GM23248 (cell line): Measurements from ENCODE around the gene CAMTA1. TPM values are rescaled to one million over a fixed set of nuclear protein-coding genes. Genes with fewer than 3 reads are reported as not detected.

Experiments used
- DNase-seq: peaks from one replicate; pipeline ENCODE4 v3.0.0-alpha.2; 2015
- H2AFZ ChIP-seq: fragments of 200-600 bp; sonication (generic); 2 replicates; pipeline ENCODE4 v1.6.1; 2016; ENCODE audit warnings: antibody characterized with exemption
- H3F3A ChIP-seq: fragments of 200-600 bp; sonication (generic); 2 replicates; pipeline ENCODE4 v1.6.1; 2016; ENCODE audit warnings: mild to moderate bottlenecking, antibody characterized with exemption, mixed run types; ENCODE audit not compliant: insufficient read depth
- H3K27ac ChIP-seq: fragments of 200-600 bp; sonication (generic); 2 replicates; pipeline ENCODE4 v1.5.1; 2016; ENCODE audit warnings: mild to moderate bottlenecking
- H3K27me3 ChIP-seq: fragments of 200-600 bp; sonication (generic); replicated peaks from 2 replicates; pipeline ENCODE4 v1.6.1; 2016; ENCODE audit warnings: mild to moderate bottlenecking; ENCODE audit not compliant: insufficient read depth
- H3K36me3 ChIP-seq: fragments of 200-600 bp; sonication (generic); 2 replicates; pipeline ENCODE4 v1.6.1; 2016; ENCODE audit warnings: low read depth, mild to moderate bottlenecking
- H3K4me1 ChIP-seq: fragments of 200-600 bp; sonication (generic); 2 replicates; pipeline ENCODE4 v1.6.1; 2016; ENCODE audit warnings: mild to moderate bottlenecking; ENCODE audit not compliant: insufficient read depth
- H3K4me2 ChIP-seq: fragments of 200-600 bp; sonication (generic); one replicate; pipeline ENCODE4 v1.6.1; 2016; ENCODE audit warnings: mild to moderate bottlenecking; ENCODE audit not compliant: unreplicated experiment
- H3K4me3 ChIP-seq: fragments of 200-600 bp; sonication (generic); 2 replicates; pipeline ENCODE4 v1.5.1; 2016; ENCODE audit warnings: mild to moderate bottlenecking
- H3K79me2 ChIP-seq: fragments of 200-600 bp; sonication (generic); 2 replicates; pipeline ENCODE4 v1.6.1; 2016; ENCODE audit warnings: mild to moderate bottlenecking; ENCODE audit not compliant: insufficient read depth
- H3K9ac ChIP-seq: fragments of 200-600 bp; sonication (generic); 2 replicates; pipeline ENCODE4 v1.6.1; 2016; ENCODE audit warnings: mild to moderate bottlenecking
- H3K9me2 ChIP-seq: fragments of 200-600 bp; sonication (generic); 2 replicates; pipeline ENCODE4 v1.6.1; 2016; ENCODE audit warnings: mixed run types, mild to moderate bottlenecking, moderate library complexity; ENCODE audit not compliant: insufficient read depth
- H3K9me3 ChIP-seq: fragments of 200-600 bp; sonication (generic); one replicate; pipeline ENCODE4 v1.6.1; 2017; ENCODE audit warnings: low read depth
- H4K20me1 ChIP-seq: fragments of 200-600 bp; sonication (generic); 2 replicates; pipeline ENCODE4 v1.6.0; 2016; ENCODE audit not compliant: insufficient read depth
- EZH2 ChIP-seq: fragments of 200-600 bp; sonication (generic); IDR thresholded peaks from 2 replicates; pipeline ENCODE4 v1.6.1; 2018; ENCODE audit warnings: antibody characterized with exemption, mild to moderate bottlenecking; ENCODE audit not compliant: insufficient read depth, poor library complexity, severe bottlenecking
- EZH2phosphoT487 ChIP-seq: fragments of 200-600 bp; sonication (generic); IDR thresholded peaks from 2 replicates; pipeline ENCODE4 v1.6.1; 2018; ENCODE audit warnings: antibody characterized with exemption, moderate library complexity, mild to moderate bottlenecking, low read depth; ENCODE audit not compliant: insufficient read depth
- WGBS, 2 experiments: methylation state at CpG; one replicate each; pipeline ENCODE4 v1.1.6; 2015 to 2017; ENCODE audit warnings: low lambda C conversion rate in 2 of 2, low coverage in 1 of 2; ENCODE audit errors: missing lambda C conversion rate in 2 of 2; 5-methylcytosine and 5-hydroxymethylcytosine counted together
- in situ Hi-C: fragments of 300-500 bp; cut with MboI; formaldehyde crosslinking; loops from 2 replicates; pipeline ENCODE4 v1.15.0; 2020
- polyA plus RNA-seq: library from polyadenylated mRNA; unstranded; fragments of >200 nt; fragmentation: Nextera tagmentation; extraction: Ambion mirVana; gene quantifications from 2 replicates; pipeline ENCODE4 v1.2.1, GENCODE V29; 2016
- total RNA-seq: library from RNA; depleted of rRNA; stranded (reverse); fragments of >200 nt; shearing (Covaris generic); gene quantifications from 2 replicates; pipeline ENCODE4 v1.2.3, GENCODE V29; 2014

CAMTA1 gene
- total and polyA plus RNA-seq, 2 experiments from 2014 or later: 50.1 to 165 TPM

- TF ChIP-seq EZH2: no peak
- TF ChIP-seq EZH2phosphoT487: no peak
- Histone ChIP-seq H3K9me3 (no peaks in the 10 kb centered on the region), H3K36me3 (no peaks in the 10 kb centered on the region), H3K9me2 (no peaks in the 10 kb centered on the region), H3K4me3 (no peak overlapping the region), H3K27me3 (no peaks in the 10 kb centered on the region; the same call in 1 of the 2 replicates), H3K4me1 (0 out of 2 replicates have a peak, but pooled peaks cover 7% of the 10 kb centered on the region), H2AFZ (no peak overlapping the region), H3K9ac (no peak overlapping the region), H3K4me2 (no peak overlapping the region), H4K20me1 (no peaks in the 10 kb centered on the region), H3K27ac (no peak overlapping the region), H3K79me2 (no peaks in the 10 kb centered on the region), H3F3A (no peaks in the 10 kb centered on the region)
- DNase-seq: no peak
- in situ Hi-C loops: no loop called here
- WGBS, 2 experiments: 22 to 25% methylated on average over 4 of the region's 4 CpGs
These were observed 834.9 kb downstream of the CAMTA1 start for GRCh38 chr1:7620196-7620595.

- Histone ChIP-seq H3K9me2 (no peaks in the 10 kb centered on the region), H3K9ac (no peak overlapping the region), H4K20me1 (no peaks in the 10 kb centered on the region), H3K79me2 (no peaks in the 10 kb centered on the region), H3K4me1 (0 out of 2 replicates have a peak, but pooled peaks cover 7% of the 10 kb centered on the region), H3K27ac (no peak overlapping the region), H3K9me3 (no peaks in the 10 kb centered on the region), H3F3A (no peaks in the 10 kb centered on the region), H3K4me2 (no peak overlapping the region), H3K36me3 (no peaks in the 10 kb centered on the region), H3K4me3 (no peak overlapping the region), H2AFZ (no peak overlapping the region), H3K27me3 (peaks cover 2% of the 10 kb centered on the region)
- in situ Hi-C loops: no loop called here
- TF ChIP-seq EZH2phosphoT487 (no peak), EZH2 (no peak)
- DNase-seq: peak; percentile 26
- 24 to 33% methylated on average over 24 of the region's 24 CpGs for WGBS, 2 experiments
These were observed 836.3 kb downstream of the CAMTA1 start for GRCh38 chr1:7621334-7622219.

GRCh38 chr1:7623842-7624241, 838.6 kb downstream of the CAMTA1 start:
- 67 to 76% methylated on average over 8 of the region's 8 CpGs for whole genome bisulfite sequencing, 2 experiments

DNA sequence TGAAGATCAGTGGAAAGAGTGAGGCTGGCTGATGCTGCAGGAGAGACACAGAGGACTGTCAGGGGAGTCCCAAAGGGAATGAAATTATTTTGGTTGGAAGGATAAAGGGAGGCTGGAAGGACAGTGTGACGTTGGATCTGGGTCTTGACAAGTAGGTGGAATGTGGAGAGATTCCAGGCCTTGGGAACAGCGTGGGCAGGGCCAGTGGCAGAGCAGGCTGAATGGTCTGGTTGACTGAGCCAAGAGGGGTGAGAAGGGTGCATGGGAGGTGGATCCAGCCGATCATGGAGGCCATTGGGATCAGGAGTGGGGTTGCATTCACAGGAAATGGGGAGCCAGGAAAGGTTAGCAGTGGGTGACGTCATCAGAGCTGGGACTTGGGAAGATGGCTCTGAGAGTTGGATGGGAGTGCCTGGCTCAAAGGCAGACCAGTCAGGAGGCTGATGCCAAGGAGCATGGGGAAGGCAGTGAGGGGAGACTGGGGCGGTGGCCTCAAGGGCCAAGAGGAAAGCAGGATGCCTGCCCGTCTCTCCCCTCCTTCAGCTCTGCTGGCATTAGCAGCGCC, 839.6 kb downstream of the CAMTA1 start:
- H3K4me1 ChIP-seq: 0 out of 2 replicates have a peak, but pooled peaks cover 7% of the 10 kb centered on the region
- TF ChIP-seq EZH2: no peak
- no peak for TF ChIP-seq EZH2phosphoT487
- H3K9me3 ChIP-seq: no peaks in the 10 kb centered on the region
- no peak overlapping the region for H3K9ac ChIP-seq
- H3F3A ChIP-seq: no peaks in the 10 kb centered on the region
- no peak overlapping the region for H3K27ac ChIP-seq
- H2AFZ ChIP-seq: no peak overlapping the region
- no peak overlapping the region for H3K4me2 ChIP-seq
- in situ Hi-C loops: loop anchor here (25.0 kb wide), 1 partner anchor 913 kb away; the partner anchor contains the start of gene DNAJC11
- DNase-seq: no peak
- WGBS, 2 experiments: 50 to 58% methylated on average over 7 of the region's 7 CpGs
- H4K20me1 ChIP-seq: no peaks in the 10 kb centered on the region
- H3K36me3 ChIP-seq: no peaks in the 10 kb centered on the region
- no peaks in the 10 kb centered on the region for H3K9me2 ChIP-seq
- H3K79me2 ChIP-seq: no peaks in the 10 kb centered on the region
- H3K27me3 ChIP-seq: peaks cover 29% of the 10 kb centered on the region
- H3K4me3 ChIP-seq: no peak overlapping the region

More at GRCh38 chr1:7623842-7624241, 838.6 kb downstream of the CAMTA1 start:
- no peak for DNase-seq
- H4K20me1 ChIP-seq: no peaks in the 10 kb centered on the region
- H3K27me3 ChIP-seq: peaks cover 25% of the 10 kb centered on the region
- no peaks in the 10 kb centered on the region for H3K36me3 ChIP-seq
- no peak overlapping the region for H3K9ac ChIP-seq
- H3K9me3 ChIP-seq: no peaks in the 10 kb centered on the region
- H3K4me2 ChIP-seq: no peak overlapping the region
- TF ChIP-seq EZH2 (no peak), EZH2phosphoT487 (no peak)
- no peak overlapping the region for H3K4me3 ChIP-seq
- H3K27ac ChIP-seq: no peak overlapping the region
- 0 out of 2 replicates have a peak, but pooled peaks cover 7% of the 10 kb centered on the region for H3K4me1 ChIP-seq
- no peak overlapping the region for H2AFZ ChIP-seq
- in situ Hi-C loops: no loop called here
- H3F3A ChIP-seq: no peaks in the 10 kb centered on the region
- H3K9me2 ChIP-seq: no peaks in the 10 kb centered on the region
- H3K79me2 ChIP-seq: no peaks in the 10 kb centered on the region
